GM04504 (cell line): ENCODE measurements around the gene CIRBP.

Source experiments
- DNase-seq: peaks from one replicate; pipeline ENCODE4 v3.0.0-alpha.2; 2012; ENCODE audit warnings: low read depth

CIRBP gene

DNA sequence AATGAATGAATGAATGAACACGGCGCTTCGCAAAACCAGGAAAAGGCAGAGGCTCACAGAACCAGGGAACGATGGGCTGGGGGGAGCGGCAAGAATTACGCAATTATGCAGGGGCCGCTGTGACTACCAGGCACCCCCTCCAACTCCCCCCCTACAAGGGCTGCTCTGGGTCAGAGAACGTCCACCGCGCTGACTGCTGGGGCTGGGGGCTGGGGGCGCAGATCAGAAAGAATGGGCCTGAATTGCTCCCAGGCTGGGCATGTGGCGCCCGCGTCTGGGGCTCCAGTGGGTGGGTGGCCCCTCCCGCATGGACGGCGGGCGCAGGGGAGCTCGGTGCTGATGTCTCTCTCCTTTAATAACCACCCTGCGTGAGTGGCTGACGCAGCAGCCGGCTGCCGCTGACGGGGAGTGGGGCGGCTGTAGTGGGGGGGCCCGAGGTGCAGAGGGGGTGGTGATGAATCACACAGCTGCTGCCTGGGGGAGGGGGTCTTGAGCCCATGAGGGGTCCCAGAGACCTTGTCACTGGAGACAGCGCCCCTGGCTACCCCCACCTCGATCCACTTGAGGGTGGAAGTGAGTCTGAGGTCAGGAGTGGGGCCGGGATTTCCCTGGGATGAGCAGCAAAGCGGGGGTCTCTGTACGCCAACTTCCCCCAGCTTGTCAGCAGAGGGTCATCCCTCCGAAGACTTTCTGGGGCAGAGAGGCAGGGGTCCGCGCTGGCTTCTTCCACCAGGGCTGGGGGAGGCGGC, 1.5 kb upstream of the CIRBP start:
- no peak for DNase-seq

DNA sequence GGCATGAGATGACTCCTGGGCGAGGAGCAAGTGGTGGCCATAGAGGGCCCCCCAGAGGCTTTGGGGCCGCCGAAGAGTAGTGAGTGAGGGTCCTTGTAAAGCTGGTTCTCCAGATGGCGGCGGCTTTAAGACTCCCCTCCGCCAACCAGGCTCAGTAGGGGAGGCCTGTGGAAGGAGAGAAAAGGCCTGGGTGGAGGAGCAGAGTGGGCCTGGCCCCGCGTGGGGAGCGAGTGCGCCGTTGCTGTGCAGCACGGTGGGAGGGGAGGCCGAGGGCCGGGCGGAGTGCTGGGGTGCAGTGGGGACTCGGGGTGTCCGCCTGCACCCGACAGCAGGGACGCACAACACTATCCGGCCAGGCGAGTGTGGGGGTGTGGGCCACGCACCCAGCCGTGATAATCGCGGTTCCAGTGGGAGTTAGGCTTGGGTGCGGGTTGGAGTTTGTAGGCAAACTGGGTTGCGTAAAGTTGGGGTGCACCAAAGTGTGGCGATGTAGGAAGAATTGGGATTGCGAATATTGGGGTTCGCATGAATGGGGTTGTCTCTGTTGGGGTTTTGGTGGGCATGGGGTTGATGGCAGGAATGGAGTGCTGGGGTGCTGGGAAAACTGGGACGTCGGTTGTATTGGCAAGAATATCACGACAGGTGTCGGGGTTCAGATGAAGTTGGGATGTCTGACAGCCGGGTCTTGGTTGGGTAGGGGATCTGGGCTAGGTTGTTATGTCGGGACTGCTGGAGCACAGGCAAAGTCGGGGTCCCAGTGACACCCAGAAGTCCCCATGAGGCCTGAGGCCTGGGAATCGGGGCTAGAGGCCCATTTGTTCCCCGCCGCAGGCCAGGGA, 687 bp upstream of the CIRBP start:
- no peak for DNase-seq

DNA sequence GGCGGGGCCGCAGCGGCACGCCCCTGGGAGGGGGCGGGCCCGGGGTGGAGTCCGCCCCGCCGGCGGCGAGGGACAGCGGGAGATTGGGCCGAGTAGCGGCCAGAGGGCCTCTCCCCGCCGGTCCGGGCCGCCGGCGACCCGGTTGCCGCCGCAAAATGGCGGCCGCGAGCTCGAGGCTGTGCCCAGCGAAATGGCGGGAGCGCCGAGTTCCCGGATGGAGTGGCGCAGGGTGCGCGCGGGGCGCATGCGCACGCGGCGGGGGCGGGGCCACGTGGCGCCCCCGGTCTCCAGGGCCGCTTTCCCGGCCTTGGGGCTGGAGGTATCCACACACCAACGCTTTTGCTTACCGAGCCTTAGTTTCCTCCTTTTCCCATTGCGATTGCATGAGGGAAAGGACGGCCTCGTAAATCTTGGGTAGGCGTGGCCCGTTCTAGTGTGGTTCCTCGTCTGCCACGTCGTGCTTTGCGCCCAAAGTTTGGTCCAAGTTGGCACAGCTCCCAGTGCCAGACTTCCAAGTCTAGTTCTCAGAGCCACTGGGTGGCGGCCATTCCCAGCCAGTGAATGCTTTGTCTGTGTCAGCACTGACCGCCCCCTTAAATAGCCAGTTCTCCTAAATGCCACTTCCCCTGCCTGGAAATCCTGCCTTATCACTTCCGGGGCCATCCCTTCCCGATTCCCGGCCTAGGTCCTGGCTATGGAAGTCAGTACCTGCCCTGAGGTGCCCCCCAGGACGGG, 513 bp downstream of the CIRBP start:
- DNase-seq = peak; percentile 72

DNA sequence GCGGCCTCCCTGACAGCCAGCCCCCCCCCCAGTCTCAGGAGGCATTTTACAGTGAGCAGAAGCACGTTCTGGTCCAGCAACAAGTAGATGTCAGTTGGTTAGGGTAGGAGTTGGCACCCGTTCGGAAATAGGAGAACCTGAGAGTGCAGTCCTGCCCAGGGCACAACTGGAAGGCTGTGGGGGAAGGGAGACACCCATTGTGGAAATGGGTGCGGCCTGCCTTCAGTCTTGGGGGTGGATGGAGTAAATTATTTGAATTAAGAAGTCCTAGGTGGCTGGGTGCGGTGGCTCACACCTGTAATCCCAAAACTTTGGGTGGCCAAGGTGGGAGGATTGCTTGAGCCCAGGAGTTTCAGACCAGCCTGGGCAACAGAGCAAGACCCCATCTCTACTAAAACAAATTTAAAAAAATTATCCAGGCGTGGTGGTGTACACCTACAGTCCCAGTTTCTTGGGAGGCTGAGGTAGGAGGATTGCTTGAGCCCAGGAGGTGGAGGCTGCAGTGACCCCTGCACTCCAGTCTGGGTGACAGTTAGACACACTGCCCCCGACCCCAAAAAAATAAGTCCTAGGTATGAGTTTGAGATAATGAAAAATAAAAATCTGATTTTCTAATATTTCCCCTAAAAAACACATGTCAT, 1.2 kb downstream of the CIRBP start:
- no peak for DNase-seq

DNA sequence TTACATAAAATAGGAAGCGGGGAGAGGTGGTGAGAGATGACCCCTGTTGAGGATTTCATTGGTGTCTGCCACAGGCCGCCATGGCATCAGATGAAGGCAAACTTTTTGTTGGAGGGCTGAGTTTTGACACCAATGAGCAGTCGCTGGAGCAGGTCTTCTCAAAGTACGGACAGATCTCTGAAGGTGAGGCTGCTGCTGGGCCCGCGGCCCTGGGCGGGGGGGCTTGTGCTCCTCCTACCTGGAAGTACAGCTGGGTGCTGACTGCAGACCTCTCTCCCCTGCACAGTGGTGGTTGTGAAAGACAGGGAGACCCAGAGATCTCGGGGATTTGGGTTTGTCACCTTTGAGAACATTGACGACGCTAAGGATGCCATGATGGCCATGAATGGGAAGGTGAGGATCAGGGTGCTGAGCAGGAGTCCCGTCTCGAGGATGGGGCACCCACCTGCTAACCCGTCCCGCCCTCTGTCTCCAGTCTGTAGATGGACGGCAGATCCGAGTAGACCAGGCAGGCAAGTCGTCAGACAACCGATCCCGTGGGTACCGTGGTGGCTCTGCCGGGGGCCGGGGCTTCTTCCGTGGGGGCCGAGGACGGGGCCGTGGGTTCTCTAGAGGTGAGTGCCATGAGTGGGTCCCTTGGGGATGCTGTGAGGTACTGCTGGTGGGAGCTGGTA, 1.9 kb downstream of the CIRBP start:
- no peak for DNase-seq

DNA sequence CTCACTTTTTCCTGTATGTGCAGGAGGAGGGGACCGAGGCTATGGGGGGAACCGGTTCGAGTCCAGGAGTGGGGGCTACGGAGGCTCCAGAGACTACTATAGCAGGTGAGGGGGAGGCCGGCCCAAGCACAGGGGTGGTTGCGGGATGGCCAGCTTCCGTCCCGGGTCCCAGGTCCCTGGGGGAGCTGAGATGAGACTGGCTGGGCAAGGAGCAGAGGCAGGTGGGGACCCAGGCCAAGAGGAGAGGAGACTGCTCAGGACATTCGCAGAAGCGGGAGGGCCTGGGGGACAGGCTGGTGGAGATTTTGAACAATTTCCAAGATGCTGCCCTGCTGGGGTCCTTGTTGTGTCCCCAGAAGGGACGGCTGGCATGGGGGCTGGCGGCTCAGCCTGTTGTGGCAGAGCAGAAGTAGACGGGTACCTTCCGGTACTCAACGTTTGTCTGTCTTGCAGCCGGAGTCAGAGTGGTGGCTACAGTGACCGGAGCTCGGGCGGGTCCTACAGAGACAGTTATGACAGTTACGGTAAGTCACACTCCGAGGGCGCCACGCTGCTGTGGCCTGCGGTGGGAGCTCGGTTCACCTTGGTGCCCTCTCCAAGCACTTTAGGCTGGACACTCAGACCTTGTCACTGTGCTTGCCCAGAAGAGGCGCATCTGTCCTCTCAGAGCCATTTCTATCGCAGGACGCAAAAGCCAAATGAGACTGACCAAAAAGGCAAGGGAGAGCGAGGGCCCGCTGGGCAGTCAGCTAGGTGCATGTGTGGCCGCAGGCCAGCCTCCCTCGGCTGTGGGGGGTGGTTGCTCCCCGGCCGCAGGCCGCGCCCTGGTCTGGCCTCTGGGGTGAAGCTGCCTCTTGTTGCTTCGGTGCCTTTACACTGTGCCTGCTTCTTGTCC, 2.6 kb downstream of the CIRBP start:
- DNase-seq = no peak

DNA sequence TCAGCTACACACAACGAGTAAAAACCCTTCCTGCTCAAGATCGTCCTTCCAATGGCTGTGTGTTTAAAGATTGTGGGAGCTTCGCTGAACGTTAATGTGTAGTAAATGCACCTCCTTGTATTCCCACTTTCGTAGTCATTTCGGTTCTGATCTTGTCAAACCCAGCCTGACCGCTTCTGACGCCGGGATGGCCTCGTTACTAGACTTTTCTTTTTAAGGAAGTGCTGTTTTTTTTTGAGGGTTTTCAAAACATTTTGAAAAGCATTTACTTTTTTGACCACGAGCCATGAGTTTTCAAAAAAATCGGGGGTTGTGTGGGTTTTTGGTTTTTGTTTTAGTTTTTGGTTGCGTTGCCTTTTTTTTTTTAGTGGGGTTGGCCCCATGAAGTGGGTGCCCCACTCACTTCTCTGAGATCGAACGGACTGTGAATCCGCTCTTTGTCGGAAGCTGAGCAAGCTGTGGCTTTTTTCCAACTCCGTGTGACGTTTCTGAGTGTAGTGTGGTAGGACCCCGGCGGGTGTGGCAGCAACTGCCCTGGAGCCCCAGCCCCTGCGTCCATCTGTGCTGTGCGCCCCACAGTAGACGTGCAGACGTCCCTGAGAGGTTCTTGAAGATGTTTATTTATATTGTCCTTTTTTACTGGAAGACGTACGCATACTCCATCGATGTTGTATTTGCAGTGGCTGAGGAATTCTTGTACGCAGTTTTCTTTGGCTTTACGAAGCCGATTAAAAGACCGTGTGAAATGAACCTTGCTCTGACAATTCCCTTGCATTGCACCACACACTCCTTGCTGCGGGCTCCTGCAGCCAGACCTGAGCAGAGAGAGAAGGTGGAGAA, 3.5 kb downstream of the CIRBP start:
- DNase-seq = no peak

DNA sequence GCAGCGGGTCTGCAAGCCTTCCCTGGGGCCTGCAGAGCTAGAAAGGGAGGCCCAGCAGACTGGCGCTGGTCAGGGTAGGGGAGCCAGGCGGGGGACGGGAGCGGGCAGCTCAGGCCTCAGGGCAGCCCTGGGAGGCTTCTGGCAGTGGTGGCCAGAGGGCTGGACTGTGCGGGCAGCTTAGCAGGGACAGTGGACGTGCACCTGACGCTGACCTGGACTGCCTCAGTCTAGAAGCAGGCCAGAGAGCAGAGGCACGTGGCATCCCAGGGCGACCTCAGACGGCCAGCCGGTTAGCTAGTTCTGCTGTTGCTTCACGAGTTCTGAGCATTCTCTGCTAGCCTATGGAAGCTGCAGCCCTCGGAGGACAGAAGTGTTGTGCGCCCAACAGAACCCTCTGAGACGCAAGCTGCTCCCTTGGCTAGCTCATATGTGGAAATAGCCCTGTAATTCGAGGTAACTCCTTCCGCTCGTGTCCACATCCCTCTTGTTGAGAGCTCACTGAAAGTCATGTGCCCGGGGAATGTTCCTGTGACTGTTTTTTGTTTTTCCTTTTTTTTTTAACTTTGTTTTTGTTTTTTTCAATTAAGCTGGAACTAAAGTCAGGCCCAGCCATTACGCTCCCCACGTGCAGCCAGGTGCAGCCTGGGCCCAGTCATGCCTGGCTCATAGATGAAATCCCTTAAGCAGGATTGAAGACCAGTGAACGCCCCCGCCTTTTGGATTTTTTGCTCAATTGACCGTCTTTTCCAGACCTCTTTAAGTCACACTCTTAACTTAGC, 4.3 kb downstream of the CIRBP start:
- DNase-seq = no peak

DNA sequence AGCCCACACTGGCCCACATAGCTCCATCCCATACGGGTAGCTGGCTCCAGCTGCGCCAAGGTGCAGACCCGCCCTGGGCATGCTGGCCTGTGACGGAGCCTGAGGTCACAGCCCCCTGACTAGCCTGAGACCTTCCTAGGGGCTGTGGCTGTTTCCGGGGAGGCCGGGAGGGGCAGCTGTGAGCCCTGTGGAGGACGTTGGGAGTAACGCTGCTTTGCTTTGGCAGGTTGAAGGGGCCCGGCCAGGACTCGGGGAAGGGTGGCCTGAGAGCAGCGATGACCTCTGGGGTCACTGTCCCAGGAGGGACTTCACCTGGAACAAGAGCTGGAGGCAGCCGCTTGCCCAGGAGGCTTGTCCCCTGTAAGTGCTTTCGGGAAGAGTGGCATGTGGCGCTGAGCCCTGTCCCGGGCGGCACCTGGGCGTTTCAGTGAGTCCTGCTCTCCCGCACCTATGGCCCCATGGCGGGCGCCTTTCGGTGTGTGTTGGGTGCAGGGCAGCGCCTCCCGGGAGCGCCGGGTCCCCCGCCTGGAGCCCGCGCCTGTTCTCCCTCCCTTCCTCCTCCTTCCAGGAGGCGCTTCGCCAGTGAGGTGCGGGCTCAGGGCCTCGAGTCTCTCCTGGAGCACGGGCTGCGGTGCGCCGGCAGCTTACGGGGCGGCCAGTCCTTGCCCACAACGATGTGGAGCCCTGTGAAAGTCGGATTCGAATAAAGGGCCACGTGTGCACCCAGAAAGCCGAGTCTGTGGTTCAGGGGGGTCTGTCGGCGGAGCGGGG, 5.1 kb downstream of the CIRBP start:
- DNase-seq = no peak

DNA sequence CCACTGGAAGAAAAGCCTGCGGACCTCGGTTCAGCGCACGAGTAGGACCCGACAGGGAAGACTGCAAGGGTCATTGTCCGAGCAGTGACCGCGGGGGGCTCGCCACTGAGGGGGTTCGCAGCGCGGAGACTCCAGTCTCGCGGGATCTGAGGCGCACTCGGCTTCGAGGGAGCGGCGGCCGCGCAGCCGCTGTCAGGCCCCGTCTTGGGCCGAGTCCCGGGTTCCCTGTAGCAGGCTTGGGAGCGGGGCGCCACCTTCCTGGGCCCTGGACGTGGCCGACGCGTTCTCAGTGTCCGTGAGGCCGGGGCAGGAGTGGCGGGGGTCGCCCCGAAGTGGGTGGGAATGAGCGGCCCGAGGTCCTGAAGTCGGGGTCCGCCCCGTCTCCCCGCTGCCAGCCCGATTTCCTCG, 5.7 kb downstream of the CIRBP start:
- no peak for DNase-seq

DNA sequence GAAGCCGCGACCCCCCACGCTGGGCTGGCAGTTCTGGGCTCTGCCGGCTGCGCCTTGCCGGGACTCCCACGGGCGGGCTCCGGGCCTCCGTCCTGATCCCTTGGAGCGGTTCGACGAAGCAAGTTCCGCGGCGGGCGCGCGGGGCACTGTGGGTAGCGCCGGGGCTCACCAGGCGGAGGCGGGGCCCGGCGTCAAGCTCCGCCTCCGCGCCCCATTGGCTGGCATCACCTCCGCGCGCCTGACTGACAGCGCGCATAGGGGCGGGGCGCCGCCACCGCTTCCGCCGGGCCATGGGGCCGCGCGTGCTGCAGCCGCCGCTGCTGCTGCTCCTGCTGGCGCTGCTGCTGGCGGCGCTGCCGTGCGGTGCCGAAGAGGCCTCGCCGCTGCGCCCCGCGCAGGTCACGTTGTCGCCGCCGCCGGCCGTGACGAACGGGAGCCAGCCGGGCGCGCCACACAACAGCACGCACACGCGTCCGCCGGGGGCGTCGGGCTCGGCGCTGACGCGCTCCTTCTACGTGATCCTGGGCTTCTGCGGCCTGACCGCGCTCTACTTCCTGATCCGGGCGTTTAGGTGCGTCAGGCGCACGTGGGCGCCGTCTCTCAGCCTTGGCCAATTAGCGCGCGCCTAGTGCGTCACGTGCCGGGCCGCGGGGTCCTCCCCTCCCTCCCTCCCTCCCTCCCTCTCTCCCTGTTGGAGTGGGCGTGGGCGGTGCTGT, 6.3 kb downstream of the CIRBP start, which contains the start of gene FAM174C:
TSS of gene FAM174C (plus strand) at position 271 of the 716 bp plus-strand sequence. CDS start at position 291, 20 bp downstream.
- DNase-seq = peak; percentile 92

DNA sequence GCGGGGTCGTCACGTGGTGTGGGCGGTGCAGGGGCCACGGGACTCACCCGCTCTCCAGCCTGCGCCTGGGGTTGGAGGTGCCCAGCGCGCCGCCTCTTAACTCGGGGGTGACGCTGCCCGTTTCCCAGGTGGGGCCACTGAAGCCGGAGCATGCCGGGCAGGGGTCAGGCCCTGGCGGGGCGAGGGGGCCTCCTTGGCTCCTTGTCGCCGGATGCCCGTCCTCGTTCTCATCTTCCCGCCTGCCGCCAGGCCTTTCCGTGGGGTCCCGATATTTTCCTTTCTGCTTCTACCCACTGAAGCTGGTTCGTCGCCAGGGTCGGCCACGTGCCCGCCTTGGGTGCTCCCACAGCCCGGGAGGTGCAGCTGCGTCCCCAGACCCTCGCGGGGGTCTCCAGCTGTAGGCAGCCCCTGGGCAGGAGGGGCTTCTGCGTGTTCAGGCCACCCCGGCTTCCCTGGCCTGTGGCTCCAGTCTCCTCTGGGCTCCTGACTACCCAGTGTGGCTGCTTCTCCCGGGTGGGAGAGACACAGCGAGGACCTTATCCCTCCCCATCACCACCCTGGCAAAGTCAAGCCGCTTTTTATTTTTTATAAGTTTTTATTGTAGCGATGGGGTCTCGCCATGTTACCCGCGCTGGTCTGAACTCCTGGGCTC, 7.0 kb downstream of the CIRBP start:
- DNase-seq = no peak

DNA sequence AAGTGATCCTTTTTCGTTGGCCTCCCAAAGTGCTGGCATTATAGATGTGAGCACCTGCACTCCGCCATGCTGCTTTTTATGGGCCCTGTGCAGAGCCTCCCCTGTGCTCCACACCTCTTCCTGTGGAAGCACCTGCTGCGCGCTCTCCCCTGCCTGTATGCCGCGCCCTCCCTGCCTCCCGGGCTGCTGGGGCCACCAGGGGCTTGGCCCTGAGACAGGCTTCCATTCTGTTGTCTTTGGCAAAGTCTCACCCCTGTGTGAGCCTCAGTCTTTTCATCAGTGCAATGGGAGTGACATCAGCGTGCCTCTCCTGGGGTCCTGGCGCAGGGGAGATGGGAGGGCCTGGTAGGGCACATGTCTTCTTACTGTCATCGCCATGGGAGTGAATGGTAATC, 7.5 kb downstream of the CIRBP start:
- DNase-seq = no peak

DNA sequence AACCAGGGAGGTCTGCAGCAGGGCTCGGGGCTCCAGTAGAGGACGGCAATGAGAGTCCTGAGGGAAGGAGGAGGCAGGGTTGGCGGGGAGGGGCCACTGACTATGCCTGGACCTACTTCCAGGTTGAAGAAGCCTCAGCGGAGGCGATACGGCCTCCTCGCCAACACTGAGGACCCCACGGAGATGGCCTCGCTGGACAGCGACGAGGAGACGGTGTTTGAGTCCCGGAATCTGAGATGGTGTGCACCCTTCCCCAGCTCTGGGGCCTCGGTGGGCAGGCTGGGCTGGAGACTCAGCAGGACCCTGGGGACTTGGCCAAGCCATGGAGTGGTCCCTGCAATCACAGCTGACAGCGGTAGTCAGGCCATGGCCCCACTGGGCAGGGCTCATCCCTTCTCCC, 7.9 kb downstream of the CIRBP start:
- no peak for DNase-seq

DNA sequence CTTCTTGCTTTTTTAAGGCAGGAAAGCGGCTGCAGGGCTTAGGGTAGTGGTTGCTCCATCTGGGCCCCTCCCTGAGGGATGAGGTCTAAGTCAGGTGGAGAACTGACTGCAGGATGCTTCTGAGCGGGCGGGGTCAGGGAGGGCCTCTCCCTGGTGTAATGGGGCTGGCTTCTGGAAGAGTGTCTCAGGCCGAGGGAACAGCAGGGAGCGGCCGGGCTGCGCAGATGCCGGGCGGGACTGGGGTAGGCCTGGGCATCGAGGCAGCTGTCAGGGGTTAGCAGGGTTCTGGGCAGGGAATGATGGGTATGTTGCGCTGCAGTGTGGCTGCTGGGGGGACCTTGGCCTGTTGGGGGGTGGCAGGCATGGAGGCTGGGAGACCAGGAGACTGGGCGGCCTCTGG, 8.9 kb downstream of the CIRBP start:
- DNase-seq = no peak

DNA sequence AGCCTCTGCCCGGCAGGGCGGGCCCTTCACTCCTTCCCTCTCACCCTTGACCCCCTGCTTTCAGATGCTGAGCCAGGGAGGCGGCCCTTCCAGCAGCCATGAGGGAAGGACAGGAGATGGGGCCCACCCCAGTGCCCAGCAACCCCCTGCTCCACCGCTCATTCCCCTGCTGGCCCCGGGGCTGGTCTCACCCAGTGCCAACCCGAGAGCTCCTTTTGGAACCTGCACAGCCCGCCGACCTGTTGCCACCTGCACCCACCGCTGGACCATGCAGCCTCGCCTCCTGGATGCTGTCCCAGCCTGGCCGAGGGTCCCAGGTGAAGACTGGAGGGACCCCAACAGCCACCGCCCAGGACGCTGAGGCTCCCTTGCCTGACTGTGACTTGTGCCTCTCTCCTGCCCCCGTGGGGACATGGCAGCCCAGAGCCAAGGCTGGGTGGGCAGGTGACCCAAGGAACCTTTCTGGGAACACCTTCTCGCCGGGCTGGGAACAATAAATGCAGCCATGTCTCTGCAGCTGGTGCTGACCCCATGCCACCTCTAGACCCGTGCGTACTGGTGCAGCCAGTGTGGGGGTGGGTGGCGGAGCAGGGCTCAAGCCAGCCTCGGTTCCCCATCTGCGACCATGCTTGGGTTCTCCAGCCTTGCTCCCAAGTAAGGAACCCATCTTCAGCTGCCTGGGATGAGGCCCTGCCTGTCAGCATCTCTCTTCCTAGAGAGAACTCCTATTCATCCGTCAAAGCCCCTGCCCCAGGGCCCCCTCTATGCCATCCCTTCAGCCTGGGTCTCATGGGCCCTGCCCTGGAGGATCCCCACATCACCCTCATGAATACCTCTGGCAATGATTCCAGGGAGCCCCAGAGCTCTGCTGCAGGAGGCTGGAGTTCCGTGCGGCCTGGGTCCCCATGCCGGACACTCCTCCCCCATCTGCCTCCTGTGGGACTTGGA, 9.9 kb downstream of the CIRBP start:
- no peak for DNase-seq
